Liver (tissue), 9 donors: ENCODE results near the gene PPFIA2. TPM values are rescaled to one million over a fixed set of nuclear protein-coding genes. Genes with fewer than 3 reads are reported as not detected.

Source experiments
- DNase-seq: peaks from one replicate; pipeline ENCODE4 v3.0.0-alpha.2; 2017; ENCODE audit warnings: low spot score
- H3K27ac ChIP-seq, 2 donors: one replicate each; pipeline ENCODE4 v1.7.0; 2013; ENCODE audit warnings: inconsistent platforms in 2 of 2, low read length in 2 of 2, control low read depth in 1 of 2, low read depth in 1 of 2, mild to moderate bottlenecking in 1 of 2
- H3K27me3 ChIP-seq, 4 donors: one replicate each; pipeline versions ENCODE4 v1.6.1 to v1.7.0; 2013; ENCODE audit warnings: low read length in 3 of 4, inconsistent platforms in 1 of 4, mild to moderate bottlenecking in 1 of 4, moderate library complexity in 1 of 4; ENCODE audit not compliant: control insufficient read depth in 4 of 4, insufficient read depth in 4 of 4
- H3K36me3 ChIP-seq, 4 donors: one replicate each; pipeline versions ENCODE4 v1.6.1 to v1.7.0; 2013; ENCODE audit warnings: low read length in 3 of 4, mild to moderate bottlenecking in 3 of 4, low read depth in 1 of 4, moderate library complexity in 1 of 4; ENCODE audit not compliant: control insufficient read depth in 4 of 4, insufficient read depth in 3 of 4
- H3K4me1 ChIP-seq, 4 donors: one replicate each; pipeline versions ENCODE4 v1.6.1 to v1.7.0; 2013; ENCODE audit warnings: low read length in 3 of 4, mild to moderate bottlenecking in 3 of 4, moderate library complexity in 1 of 4; ENCODE audit not compliant: control insufficient read depth in 4 of 4, insufficient read depth in 4 of 4
- H3K4me3 ChIP-seq, 3 donors: one replicate each; pipeline versions ENCODE4 v1.6.1 to v1.7.0; 2013; ENCODE audit warnings: low read length in 3 of 3, control low read depth in 1 of 3, low read depth in 1 of 3, mild to moderate bottlenecking in 1 of 3
- H3K9ac ChIP-seq, 2 donors: one replicate each; pipeline ENCODE4 v1.7.0; 2013; ENCODE audit warnings: low read length in 2 of 2, mild to moderate bottlenecking in 2 of 2, moderate library complexity in 2 of 2, control low read depth in 1 of 2, low read depth in 1 of 2
- H3K9me3 ChIP-seq, 4 donors: one replicate each; pipeline versions ENCODE4 v1.6.1 to v1.7.0; 2013; ENCODE audit warnings: low read length in 3 of 4; ENCODE audit not compliant: control insufficient read depth in 4 of 4
- ATF3 ChIP-seq: IDR thresholded peaks from 2 replicates; pipeline ENCODE4 v1.6.1; 2016; ENCODE audit warnings: antibody characterized with exemption
- CTCF ChIP-seq: fragments of 150-350 bp; IDR thresholded peaks from 2 replicates; pipeline ENCODE4 v1.5.1; 2017; ENCODE audit warnings: improper control_type of control experiment, low read depth, low read length; ENCODE audit not compliant: missing input control
- EGR1 ChIP-seq, 2 donors: IDR thresholded peaks; 2 replicates each; pipeline ENCODE4 v1.6.1; 2016 to 2018; ENCODE audit warnings: antibody characterized with exemption in 2 of 2, low read depth in 2 of 2
- FOXA2 ChIP-seq: IDR thresholded peaks from 2 replicates; pipeline ENCODE4 v1.6.1; 2016; ENCODE audit warnings: antibody characterized with exemption
- GABPA ChIP-seq, 2 donors: IDR thresholded peaks in 1 of 2; conservative IDR thresholded peaks in 1 of 2; 2 replicates each; pipeline ENCODE4 v1.6.1; 2016; ENCODE audit warnings: antibody characterized with exemption in 2 of 2, mild to moderate bottlenecking in 1 of 2, moderate library complexity in 1 of 2
- HNF4A ChIP-seq, 2 donors: conservative IDR thresholded peaks; 2 replicates each; pipeline ENCODE4 v1.6.1; 2016; ENCODE audit warnings: antibody characterized with exemption in 2 of 2, mild to moderate bottlenecking in 2 of 2
- JUND ChIP-seq, 2 donors: IDR thresholded peaks; 2 replicates each; pipeline ENCODE4 v1.6.1; 2016; ENCODE audit warnings: antibody characterized with exemption in 2 of 2
- NR2F2 ChIP-seq: IDR thresholded peaks from 2 replicates; pipeline ENCODE4 v1.6.1; 2016; ENCODE audit warnings: antibody characterized with exemption
- RAD21 ChIP-seq, 2 donors: IDR thresholded peaks; 2 replicates each; pipeline ENCODE4 v1.6.1; 2016; ENCODE audit warnings: antibody characterized with exemption in 2 of 2, mild to moderate bottlenecking in 2 of 2
- REST ChIP-seq: IDR thresholded peaks from 2 replicates; pipeline ENCODE4 v1.6.1; 2016; ENCODE audit warnings: antibody characterized with exemption, mild to moderate bottlenecking
- RXRA ChIP-seq, 2 donors: IDR thresholded peaks; 2 replicates each; pipeline ENCODE4 v1.6.1; 2017 to 2018; ENCODE audit warnings: antibody characterized with exemption in 2 of 2, mild to moderate bottlenecking in 1 of 2
- SP1 ChIP-seq: IDR thresholded peaks from 2 replicates; pipeline ENCODE4 v1.6.1; 2018; ENCODE audit warnings: antibody characterized with exemption, mild to moderate bottlenecking
- TAF1 ChIP-seq: conservative IDR thresholded peaks from 2 replicates; pipeline ENCODE4 v1.6.1; 2016; ENCODE audit warnings: antibody characterized with exemption, mild to moderate bottlenecking
- YY1 ChIP-seq: IDR thresholded peaks from 2 replicates; pipeline ENCODE4 v1.6.1; 2016; ENCODE audit warnings: antibody characterized with exemption, mild to moderate bottlenecking
- WGBS: extraction: QIAGEN DNeasy Blood & Tissue Kit; methylation state at CpG from one replicate; pipeline ENCODE4 v1.1.7; 2013; 5-methylcytosine and 5-hydroxymethylcytosine counted together
- polyA plus RNA-seq, 2 donors: library from polyadenylated mRNA; stranded (reverse) in 1 of 2; unstranded in 1 of 2; fragments of 200-250 nt in 1 of 2; fragments of >200 nt in 1 of 2; fragmentation: Nextera tagmentation in 1 of 2; extraction: Ambion mirVana in 1 of 2; gene quantifications; one replicate each; pipeline versions ENCODE4 v1.2.1 to v1.2.3, GENCODE V29; 2013 to 2015
- total RNA-seq, 2 donors: library from RNA; depleted of rRNA; stranded (reverse); fragments of >200 nt; gene quantifications; one replicate each; pipeline ENCODE4 v1.2.3, GENCODE V29; 2014
- TF ChIP-seq, protein P1 (sequence below): IDR thresholded peaks from 2 replicates; pipeline ENCODE4 v1.6.1; 2016; ENCODE audit warnings: antibody characterized with exemption
- donor health status: healthy.
- donor health status: healthy.
- donor health status: healthy.
- donor health status: healthy.
- donor health status: healthy.

PPFIA2 gene
- total and polyA plus RNA-seq, 4 donors, result 0.05 to 0.50 (median 0.22) TPM; not detected in 1

GRCh38 chr12:81412940-81413339, 346.2 kb downstream of the PPFIA2 start:
- TF ChIP-seq JUND (IDR thresholded peaks at IDR 0.05), result no peak
- TF ChIP-seq NR2F2, result no peak
- TF ChIP-seq SP1, result no peak
- no peak for TF ChIP-seq ATF3
- no peak for TF ChIP-seq REST
- TF ChIP-seq GABPA (IDR thresholded peaks at IDR 0.05 in 1 of 2, conservative IDR thresholded peaks at IDR 0.05 in 1 of 2), result no peak
- TF ChIP-seq RXRA (IDR thresholded peaks at IDR 0.05), result no peak
- no peak for TF ChIP-seq EGR1 (IDR thresholded peaks at IDR 0.05; ENCODE audit: low read depth in 2 of 2)
- TF ChIP-seq RAD21 (IDR thresholded peaks at IDR 0.05), result no peak
- Histone ChIP-seq H3K27ac (no peak overlapping the region), H3K36me3 (no peaks in the 10 kb centered on the region), H3K9ac (no peak overlapping the region), H3K27me3 (no peaks in the 10 kb centered on the region), H3K4me1 (no peaks in the 10 kb centered on the region), H3K9me3 (peaks cover 0 to 5% (median 0%) of the 10 kb centered on the region in 4 donors), H3K4me3 (no peak overlapping the region)
- DNase-seq, result no peak
- 37% methylated on average over 1 of the region's 1 CpG for WGBS

DNA sequence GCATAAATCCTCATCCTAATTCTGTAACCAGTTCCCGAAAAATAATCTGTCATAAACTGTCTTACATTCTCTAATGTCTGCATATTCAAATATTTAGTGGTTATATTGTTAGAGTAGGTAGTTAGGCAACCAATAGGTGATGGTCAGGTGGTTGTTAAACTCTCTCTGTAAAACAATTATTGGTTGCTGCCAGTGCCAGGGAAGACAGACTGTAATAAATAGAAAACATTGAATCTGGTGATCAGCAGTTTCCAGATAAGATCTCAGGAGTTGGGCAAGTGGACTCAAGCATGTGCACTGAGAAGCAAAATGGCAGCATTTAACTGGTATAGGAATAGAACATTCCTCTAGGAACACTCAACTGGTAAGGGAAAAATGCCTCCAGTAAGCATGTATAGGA, 355.8 kb downstream of the PPFIA2 start:
- no peak overlapping the region for H3K4me3 ChIP-seq
- 73% methylated on average over 1 of the region's 1 CpG for WGBS
- no peak for DNase-seq
- TF ChIP-seq, protein P1, sequence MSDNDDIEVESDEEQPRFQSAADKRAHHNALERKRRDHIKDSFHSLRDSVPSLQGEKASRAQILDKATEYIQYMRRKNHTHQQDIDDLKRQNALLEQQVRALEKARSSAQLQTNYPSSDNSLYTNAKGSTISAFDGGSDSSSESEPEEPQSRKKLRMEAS, result no peak
- TF ChIP-seq SP1 (no peak), RXRA (IDR thresholded peaks at IDR 0.05) (no peak), REST (no peak), JUND (IDR thresholded peaks at IDR 0.05) (no peak), FOXA2 (no peak), RAD21 (IDR thresholded peaks at IDR 0.05) (no peak), NR2F2 (no peak), HNF4A (conservative IDR thresholded peaks at IDR 0.05) (no peak), GABPA (IDR thresholded peaks at IDR 0.05 in 1 of 2, conservative IDR thresholded peaks at IDR 0.05 in 1 of 2) (no peak), YY1 (no peak), TAF1 (no peak), ATF3 (no peak), EGR1 (IDR thresholded peaks at IDR 0.05; ENCODE audit: low read depth in 2 of 2) (no peak), CTCF (no peak)
- H3K4me1 ChIP-seq, result no peaks in the 10 kb centered on the region
- H3K27ac ChIP-seq, result no peak overlapping the region
- no peaks in the 10 kb centered on the region for H3K36me3 ChIP-seq
- H3K27me3 ChIP-seq, result no peaks in the 10 kb centered on the region
- no peak overlapping the region for H3K9ac ChIP-seq
- H3K9me3 ChIP-seq, result no peaks in the 10 kb centered on the region
